GM12878 (cell line): ENCODE results near the gene RARS1. TPM values are rescaled to one million over a fixed set of nuclear protein-coding genes. Genes with fewer than 3 reads are reported as not detected.

Experiments
- BCL11A ChIP-seq: IDR thresholded peaks from 2 replicates; pipeline ENCODE4 v1.6.1; 2011; ENCODE audit warnings: low read depth, low read length
- CHD2 ChIP-seq: IDR thresholded peaks from 2 replicates; pipeline ENCODE4 v1.6.1; 2011; ENCODE audit warnings: low read depth, low read length, improper control_type of control experiment, borderline replicate concordance
- IKZF2 ChIP-seq, 2 experiments: fragments of 450-650 bp; IDR thresholded peaks; 2 replicates each; pipeline ENCODE4 v1.6.1; 2017; ENCODE audit warnings: mild to moderate bottlenecking in 2 of 2, moderate library complexity in 2 of 2
- IRF5 ChIP-seq: fragments of 450-650 bp; IDR thresholded peaks from 2 replicates; pipeline ENCODE4 v1.6.1; 2017; ENCODE audit warnings: borderline replicate concordance
- NFIC ChIP-seq: IDR thresholded peaks from 2 replicates; pipeline ENCODE4 v1.6.1; 2012; ENCODE audit warnings: low read depth, mild to moderate bottlenecking, inconsistent platforms, low read length, moderate library complexity
- NR2C1 ChIP-seq: fragments of 450-650 bp; IDR thresholded peaks from 2 replicates; pipeline ENCODE4 v1.6.1; 2017; ENCODE audit warnings: antibody characterized with exemption, mild to moderate bottlenecking, moderate library complexity
- USF1 ChIP-seq: IDR thresholded peaks from 2 replicates; pipeline ENCODE4 v1.6.1; 2011; ENCODE audit warnings: borderline replicate concordance, low read depth, mild to moderate bottlenecking, moderate library complexity, mixed read lengths, low read length; ENCODE audit not compliant: insufficient read depth; ENCODE audit errors: extremely low read length
- YY1 ChIP-seq: IDR thresholded peaks from 2 replicates; pipeline ENCODE4 v1.6.1; 2011; ENCODE audit warnings: low read depth, mild to moderate bottlenecking, low read length
- polyA plus RNA-seq, 11 experiments: library from polyadenylated mRNA; depleted of rRNA in 4 of 11; unstranded in 6 of 11; stranded (reverse) in 5 of 11; fragments of >200 nt; fragmentation: Nextera tagmentation in 4 of 11; fragmentation: Illumina TruSeq in 1 of 11; extraction: Ambion mirVana in 4 of 11; extraction: Trizol in 1 of 11; gene quantifications; 1 replicate in 1 of 11; 2 replicates in 10 of 11; pipeline versions ENCODE4 v1.2.1 to v1.2.3, GENCODE V29; 2011 to 2016; ENCODE audit warnings: inconsistent platforms in 2 of 11, missing spikeins in 2 of 11, low read depth in 1 of 11
- total RNA-seq, 4 experiments: library from RNA; depleted of rRNA in 3 of 4; stranded (reverse); fragments of >200 nt in 3 of 4; fragmentation: Illumina TruSeq in 1 of 4; extraction: Trizol in 1 of 4; gene quantifications; 2 replicates each; pipeline versions ENCODE4 v1.2.1 to v1.2.3, GENCODE V29; 2013 to 2021
- TF ChIP-seq, protein P1 (sequence below): IDR thresholded peaks from 2 replicates; pipeline ENCODE4 v1.6.1; 2012; ENCODE audit warnings: low read length, inconsistent platforms

RARS1 gene
- total and polyA plus RNA-seq, 10 of the 15 experiments (the other 5 are each of a cell fraction or from before 2014, with no cell fraction given), result 80.5 to 127 (median 105) TPM

DNA sequence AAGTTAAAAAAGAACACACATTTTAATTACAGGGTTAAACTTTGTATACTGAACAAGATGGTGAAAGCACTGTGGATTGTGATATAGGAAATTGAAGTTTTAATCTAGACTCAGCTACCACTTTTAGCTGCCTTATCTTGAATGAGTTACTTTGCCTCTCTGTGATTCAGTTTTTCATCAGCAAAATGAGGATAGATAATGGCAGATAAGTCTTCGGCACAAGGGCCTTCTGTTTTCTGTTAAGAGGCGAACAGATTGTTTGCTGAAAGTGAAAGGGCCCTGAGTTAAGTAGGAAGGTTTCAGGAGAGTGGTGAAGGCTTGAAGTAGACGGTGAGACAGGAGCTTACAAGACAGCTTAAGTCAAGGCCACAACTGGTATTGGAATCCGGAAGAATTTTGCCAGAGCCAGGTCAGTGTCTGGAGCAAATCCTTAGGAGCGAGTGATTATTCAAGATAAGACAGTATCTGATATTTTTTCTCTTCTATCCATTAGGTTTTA is 7.8 kb downstream of the RARS1 start (continued):
- TF ChIP-seq IRF5 (no peak), YY1 (no peak), BCL11A (no peak), NFIC (no peak), IKZF2 (IDR thresholded peaks at IDR 0.05) (no peak), NR2C1 (no peak), CHD2 (no peak), USF1 (no peak)
- TF ChIP-seq, protein P1, sequence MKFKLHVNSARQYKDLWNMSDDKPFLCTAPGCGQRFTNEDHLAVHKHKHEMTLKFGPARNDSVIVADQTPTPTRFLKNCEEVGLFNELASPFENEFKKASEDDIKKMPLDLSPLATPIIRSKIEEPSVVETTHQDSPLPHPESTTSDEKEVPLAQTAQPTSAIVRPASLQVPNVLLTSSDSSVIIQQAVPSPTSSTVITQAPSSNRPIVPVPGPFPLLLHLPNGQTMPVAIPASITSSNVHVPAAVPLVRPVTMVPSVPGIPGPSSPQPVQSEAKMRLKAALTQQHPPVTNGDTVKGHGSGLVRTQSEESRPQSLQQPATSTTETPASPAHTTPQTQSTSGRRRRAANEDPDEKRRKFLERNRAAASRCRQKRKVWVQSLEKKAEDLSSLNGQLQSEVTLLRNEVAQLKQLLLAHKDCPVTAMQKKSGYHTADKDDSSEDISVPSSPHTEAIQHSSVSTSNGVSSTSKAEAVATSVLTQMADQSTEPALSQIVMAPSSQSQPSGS, result no peak
